HG02885 (cell line): ENCODE results near the gene GALNT2.
A peak's percentile ranks its signal among the peaks of the same experiment; 100 is the strongest.

Experiments
- ATAC-seq: cut with Tn5 transposase; IDR thresholded peaks from one replicate; pipeline ENCODE4 v1.9.1; 2021; ENCODE audit warnings: mild to moderate bottlenecking; ENCODE audit not compliant: unreplicated experiment, poor library complexity

GALNT2 gene

GRCh38 chr1:230301822-230302221 is 234.8 kb downstream of the GALNT2 start:
- no peak for ATAC-seq

DNA sequence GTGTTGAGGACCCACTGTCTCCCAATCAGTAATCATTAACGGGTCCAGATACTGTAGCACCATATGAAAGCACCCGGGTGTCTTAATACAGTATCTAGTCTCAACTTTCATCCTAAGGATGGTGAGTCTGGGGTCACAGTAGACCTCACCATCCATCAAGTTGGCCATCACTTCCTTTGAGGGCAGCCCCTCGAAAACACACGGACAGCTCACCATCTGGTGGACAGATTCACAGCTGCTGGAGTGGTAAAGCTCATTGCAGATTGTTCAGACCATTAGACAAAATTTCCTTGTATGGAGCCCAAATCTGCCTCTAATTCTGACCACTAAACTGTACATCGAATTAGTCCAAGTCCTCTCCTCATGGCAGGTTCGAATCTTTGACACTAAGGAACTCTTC is 236.0 kb downstream of the GALNT2 start:
- no peak for ATAC-seq

- no peak for ATAC-seq
Observed at GRCh38 chr1:230303822-230304221, 236.8 kb downstream of the GALNT2 start.

- ATAC-seq, result peak; percentile 62
Observed at GRCh38 chr1:230306169-230306568, 239.1 kb downstream of the GALNT2 start.

DNA sequence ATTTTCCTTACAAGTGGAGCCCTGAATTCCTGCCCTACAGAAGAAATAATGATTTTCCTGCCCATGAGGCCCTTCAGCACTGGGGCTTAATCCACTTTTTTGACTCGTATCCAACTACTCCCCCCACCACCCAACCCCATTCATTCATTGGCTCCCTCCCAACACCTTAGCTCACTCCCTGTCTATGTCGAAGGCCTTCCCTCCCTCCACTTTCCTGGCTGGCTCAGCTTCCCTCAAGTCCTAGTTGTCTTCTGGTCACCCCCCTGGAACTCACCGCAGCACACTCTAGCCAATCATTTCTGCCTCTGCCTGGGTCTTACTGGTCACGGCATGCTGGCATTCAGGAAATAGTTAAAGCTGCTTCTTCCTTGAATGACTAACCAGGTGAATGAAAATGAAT is 240.2 kb downstream of the GALNT2 start:
- ATAC-seq, result no peak

DNA sequence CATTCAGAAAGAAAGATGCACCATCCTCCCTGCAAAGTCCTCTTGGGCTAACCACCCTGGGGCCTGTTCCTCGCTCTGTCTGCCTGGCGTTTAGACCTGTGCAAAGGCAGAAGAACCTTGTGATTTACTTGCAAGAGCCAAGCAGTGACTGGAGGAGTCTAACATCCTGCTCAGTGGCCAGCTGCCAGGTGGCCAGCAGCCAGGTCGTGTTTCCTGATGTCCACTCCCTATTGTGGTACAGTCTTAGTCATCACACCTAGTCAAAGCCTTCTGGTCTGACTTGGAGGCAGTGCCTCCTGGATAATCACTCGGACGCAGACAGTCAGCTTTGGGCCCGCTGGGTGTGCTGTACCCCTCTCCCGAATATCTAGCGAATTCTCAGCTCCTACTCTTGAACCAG is 241.0 kb downstream of the GALNT2 start:
- ATAC-seq, result no peak

GRCh38 chr1:230308821-230309220 is 241.8 kb downstream of the GALNT2 start:
- ATAC-seq, result no peak

- ATAC-seq, result no peak
Observed at GRCh38 chr1:230309646-230310177, 242.7 kb downstream of the GALNT2 start.

GRCh38 chr1:230310381-230311163 is 243.5 kb downstream of the GALNT2 start:
- ATAC-seq, result peak; percentile 62

DNA sequence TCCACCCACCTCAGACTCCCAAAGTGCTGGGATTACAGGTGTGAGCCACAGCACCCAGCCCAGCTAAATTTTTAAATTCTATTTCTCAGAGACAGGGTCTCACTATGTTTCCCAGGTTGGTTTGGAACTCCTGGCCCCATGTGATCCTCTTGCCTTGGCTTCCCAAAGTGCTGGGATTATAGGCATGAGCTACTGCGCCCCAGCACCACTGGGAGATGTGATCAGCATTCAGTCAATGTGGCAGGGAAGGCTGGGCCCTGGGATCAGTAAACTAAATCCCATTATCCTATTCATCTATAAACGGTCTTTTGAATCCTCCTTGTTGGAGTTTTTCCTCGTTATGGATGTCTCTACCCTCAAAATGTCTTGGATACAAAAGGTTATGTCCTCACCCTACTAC is 245.6 kb downstream of the GALNT2 start:
- ATAC-seq, result no peak

GRCh38 chr1:230313453-230314141 is 246.6 kb downstream of the GALNT2 start:
- no peak for ATAC-seq

DNA sequence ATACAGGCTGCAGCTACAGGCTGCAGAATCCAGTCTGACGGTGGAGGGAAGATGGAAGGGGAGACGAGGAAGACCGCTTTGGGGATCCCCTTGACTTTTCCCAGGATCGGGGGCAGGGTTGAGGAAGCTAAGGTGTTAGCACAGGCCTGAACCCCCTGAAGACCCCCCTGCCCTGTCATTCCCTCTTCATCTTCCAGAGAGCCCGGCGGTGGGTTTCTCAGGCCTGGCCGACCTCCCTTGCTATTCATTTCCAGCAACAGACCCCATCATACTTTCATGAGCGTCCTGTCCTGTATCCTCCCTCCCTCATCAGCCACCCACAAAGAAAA is 247.1 kb downstream of the GALNT2 start:
- ATAC-seq, result no peak

DNA sequence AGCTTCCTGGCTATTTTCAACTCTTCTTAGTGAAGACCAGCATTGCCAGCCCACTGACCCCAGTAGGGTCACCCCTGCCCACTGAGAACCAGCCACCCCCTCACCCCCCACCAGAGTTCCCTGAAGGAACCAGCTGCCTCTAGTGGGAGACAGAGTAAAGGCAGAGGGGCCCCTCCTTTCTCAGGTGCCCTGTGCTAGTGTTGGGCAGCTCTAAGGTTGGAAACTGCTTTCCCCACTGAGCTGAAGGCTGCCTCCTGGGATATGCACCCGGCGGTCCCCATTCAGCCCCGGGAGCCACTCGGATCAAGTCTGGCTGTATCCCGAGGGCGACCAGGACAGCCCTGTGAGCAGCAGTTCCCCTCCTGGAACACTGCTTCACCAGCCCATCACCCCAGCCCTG is 248.1 kb downstream of the GALNT2 start:
- ATAC-seq, result no peak

DNA sequence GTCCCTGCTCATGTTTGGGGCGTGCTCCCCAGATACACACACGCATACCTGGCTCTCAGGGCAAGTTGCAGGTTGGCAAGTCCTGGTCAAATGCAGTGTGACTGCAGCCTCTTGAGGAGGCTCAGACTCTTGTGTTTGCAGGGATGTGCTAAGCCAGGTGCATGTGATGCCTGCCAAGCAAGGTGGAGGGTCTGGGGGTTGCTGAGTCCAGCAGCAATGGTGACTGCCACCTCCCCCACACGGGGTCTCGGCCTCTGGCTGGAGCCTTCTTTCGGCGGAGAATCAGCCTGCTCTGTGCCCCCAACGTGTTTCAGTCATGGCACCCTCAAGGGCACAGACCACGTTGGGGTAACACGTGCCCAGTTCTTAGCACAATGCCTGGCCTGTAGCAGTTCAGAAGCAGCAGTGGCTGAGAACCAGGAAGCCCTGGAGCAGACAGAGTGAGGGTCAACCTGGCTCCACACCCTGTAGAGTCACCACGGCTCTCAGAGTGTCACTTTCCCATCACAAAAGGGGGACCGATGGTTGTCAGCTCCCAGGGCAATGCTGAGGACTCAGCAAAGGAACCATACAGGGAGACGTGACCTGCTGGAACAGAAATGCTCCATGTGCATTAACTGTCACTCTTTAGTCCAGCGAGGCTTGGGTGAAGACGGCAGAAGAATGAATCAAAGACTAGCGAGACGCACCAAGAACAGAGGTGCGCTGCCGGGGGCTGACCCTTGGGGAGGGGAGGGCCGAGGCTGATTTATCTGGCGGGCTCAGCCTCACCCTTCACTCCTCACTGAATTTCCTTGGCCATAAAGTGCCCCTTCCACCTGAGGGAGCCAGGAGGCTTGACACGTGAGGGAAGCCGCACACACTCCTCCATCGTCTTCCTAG is 250.1 kb downstream of the GALNT2 start:
- ATAC-seq, result no peak

DNA sequence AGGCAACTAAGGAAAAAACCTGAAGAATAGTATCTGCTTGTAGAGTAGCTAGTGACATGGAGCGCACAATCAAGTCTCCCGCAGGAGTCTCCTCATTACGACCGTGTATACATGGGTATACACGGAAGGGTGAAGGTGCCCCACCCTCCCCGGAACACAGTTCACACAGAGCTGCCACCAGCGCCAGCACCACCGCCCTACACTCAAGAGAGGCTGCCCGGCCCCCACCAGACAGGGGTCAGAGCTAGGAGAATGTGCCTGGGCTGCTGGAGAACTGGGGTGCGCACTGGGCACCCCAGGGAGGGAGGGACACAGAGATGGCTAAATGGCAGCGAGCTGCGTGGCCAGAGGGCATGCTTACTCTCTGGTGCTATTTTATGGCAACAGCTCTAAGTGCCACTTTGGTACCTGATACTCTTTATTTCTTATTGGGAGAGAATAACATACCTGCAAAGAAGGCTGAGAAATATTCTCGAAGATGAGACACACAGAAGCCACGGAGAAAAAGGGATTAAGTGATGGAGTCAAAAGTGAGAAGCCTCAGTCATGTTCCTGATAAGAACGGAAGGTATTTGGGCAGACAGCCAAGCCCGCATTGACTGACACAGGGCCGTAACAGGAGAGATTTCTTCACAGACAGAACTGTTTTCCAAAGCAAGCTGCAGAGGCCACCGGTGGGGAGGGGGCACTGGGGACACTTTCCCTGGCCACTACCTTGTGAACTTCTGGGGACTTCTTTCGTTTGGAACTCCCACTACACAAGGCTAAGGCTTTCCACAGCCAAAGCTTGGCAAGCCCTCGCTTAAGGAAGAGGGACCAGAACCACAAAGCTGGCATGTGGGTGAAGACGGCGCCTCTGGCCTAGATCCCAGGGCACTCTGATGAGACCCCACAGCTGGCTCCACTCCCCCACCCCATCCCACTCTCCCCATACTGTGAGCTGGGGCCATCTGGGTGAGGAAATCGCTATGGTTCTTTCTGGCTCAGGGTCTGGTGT is 251.1 kb downstream of the GALNT2 start:
- no peak for ATAC-seq

DNA sequence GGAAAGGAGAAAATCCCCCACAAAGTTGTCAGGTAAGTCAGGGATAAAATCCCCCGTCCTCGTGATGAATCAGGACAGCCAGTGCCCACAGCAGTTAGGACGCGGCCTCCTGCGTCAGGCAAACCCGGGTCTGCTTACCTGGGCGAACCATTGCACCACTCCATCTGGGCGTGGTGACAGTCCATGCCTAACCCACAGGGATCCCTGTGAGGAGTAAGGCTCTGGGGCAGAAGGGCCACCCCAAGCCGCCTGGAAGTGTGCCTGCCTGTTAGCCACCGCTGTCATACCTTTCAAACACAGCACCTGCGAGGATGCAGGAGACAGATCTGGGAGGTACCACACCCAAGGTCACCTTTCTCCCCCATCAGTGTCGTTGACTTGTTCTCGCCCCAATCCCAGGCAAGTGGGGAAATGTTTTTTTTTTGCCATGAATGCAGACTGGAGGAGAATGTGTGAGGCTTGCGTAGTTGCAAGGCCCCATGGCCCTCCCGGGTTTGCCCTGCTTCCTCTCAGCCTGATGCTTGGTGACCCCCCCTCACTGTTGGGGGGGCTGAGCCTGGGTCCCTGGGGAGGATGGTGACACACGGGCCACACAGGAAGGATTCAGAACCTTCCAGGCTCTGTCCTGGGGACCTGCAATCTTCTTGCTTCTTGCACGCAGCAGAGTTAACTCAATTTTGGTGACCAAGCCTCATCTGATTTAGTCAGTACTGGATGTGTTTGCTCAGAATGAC is 252.1 kb downstream of the GALNT2 start:
- no peak for ATAC-seq

GRCh38 chr1:230320804-230321203 is 253.8 kb downstream of the GALNT2 start:
- ATAC-seq, result no peak

DNA sequence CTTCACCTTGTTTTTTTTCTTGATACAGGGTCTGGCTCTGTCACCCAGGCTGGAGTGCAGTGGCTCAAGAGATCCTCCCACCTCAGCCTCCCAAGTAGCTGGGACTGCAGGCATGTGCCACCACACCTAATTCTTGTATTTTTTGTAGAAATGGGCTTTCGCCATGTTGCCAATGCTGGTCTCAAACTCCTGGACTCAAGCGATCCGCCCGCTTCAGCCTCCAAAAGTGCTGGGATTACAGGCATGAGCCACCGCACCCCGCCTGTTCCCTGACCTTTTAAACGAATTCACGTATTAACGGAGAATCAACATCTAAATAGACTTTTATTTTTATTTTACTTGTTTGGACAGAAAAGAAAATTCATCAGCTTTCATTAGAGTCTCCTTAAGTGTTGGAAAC is 254.3 kb downstream of the GALNT2 start:
- no peak for ATAC-seq
